ENCODE data around the gene CFAP20. TPM values are rescaled to one million over a fixed set of nuclear protein-coding genes. Genes with fewer than 3 reads are reported as not detected.

Gene CFAP20
- total RNA-seq, 6 donors from 2014 or later = 12.6 to 43.3 (median 26.4) TPM

- no peaks in the 10 kb centered on the region for H3K27me3 ChIP-seq
- no peak overlapping the region for H3K4me3 ChIP-seq
- ATAC-seq (ENCODE audit: low FRiP score in 2 of 2) = no peak
- 51 to 57% methylated on average over 6 of the region's 6 CpGs for WGBS, 2 donors
- no peak for DNase-seq
- H3K36me3 ChIP-seq = peaks cover 0 to 4% (median 1%) of the 10 kb centered on the region in 4 donors
- no peaks in the 10 kb centered on the region for H3K9me3 ChIP-seq
- H3K4me1 ChIP-seq = peaks cover 54 to 79% (median 60%) of the 10 kb centered on the region in 4 donors
- H3K27ac ChIP-seq = peak overlapping the region in 1 of 4 donors; percentile 66
- TF ChIP-seq POLR2A (IDR thresholded peaks at IDR 0.05) (no peak), POLR2AphosphoS5 (IDR thresholded peaks at IDR 0.05) (no peak), EP300 (IDR thresholded peaks at IDR 0.05) (no peak)
- TF ChIP-seq, protein P1, sequence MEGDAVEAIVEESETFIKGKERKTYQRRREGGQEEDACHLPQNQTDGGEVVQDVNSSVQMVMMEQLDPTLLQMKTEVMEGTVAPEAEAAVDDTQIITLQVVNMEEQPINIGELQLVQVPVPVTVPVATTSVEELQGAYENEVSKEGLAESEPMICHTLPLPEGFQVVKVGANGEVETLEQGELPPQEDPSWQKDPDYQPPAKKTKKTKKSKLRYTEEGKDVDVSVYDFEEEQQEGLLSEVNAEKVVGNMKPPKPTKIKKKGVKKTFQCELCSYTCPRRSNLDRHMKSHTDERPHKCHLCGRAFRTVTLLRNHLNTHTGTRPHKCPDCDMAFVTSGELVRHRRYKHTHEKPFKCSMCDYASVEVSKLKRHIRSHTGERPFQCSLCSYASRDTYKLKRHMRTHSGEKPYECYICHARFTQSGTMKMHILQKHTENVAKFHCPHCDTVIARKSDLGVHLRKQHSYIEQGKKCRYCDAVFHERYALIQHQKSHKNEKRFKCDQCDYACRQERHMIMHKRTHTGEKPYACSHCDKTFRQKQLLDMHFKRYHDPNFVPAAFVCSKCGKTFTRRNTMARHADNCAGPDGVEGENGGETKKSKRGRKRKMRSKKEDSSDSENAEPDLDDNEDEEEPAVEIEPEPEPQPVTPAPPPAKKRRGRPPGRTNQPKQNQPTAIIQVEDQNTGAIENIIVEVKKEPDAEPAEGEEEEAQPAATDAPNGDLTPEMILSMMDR (IDR thresholded peaks at IDR 0.05) = no peak
Measured at GRCh38 chr16:58121132-58121531, 8.0 kb downstream of the CFAP20 start.

DNA sequence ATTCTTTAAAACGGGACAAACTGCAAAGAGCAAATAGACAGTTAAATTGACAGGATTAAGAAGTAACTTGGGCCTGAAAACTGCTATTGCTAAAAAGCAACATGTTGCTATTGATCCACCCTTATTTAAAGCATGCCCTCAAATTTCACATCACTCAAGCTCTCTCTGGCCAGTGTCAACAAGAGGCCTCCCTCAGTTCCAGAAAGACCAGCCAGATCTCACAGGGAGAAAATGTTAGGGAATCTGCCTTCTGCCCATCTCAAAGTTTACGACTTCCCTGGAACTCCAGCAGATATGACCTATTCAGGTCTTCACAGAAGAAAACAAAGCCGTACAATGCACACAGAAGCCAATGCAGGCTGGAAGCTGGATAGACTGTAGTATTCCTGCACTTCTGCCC, 8.9 kb downstream of the CFAP20 start:
- Histone ChIP-seq H3K4me3 (no peak overlapping the region), H3K27ac (peak overlapping the region in 1 of 4 donors; percentile 4), H3K36me3 (peaks cover under 1 to 13% (median 4%) of the 10 kb centered on the region in 4 donors), H3K9me3 (no peaks in the 10 kb centered on the region), H3K27me3 (no peaks in the 10 kb centered on the region), H3K4me1 (peaks cover 46 to 70% (median 60%) of the 10 kb centered on the region in 4 donors)
- 62 to 69% methylated on average over 3 of the region's 3 CpGs for WGBS, 2 donors
- DNase-seq (no peak), ATAC-seq (ENCODE audit: low FRiP score in 2 of 2) (no peak)
- TF ChIP-seq POLR2AphosphoS5 (IDR thresholded peaks at IDR 0.05) (no peak), EP300 (IDR thresholded peaks at IDR 0.05) (no peak), POLR2A (IDR thresholded peaks at IDR 0.05) (no peak)
- TF ChIP-seq, protein P1 (IDR thresholded peaks at IDR 0.05) = no peak

GRCh38 chr16:58119509-58119845, 9.7 kb downstream of the CFAP20 start:
- ATAC-seq (ENCODE audit: low FRiP score in 2 of 2) = no peak
- Histone ChIP-seq H3K4me3 (no peak overlapping the region), H3K4me1 (peaks cover 48 to 68% (median 61%) of the 10 kb centered on the region in 4 donors), H3K27ac (no peak overlapping the region), H3K36me3 (peaks cover 8 to 20% (median 11%) of the 10 kb centered on the region in 4 donors), H3K27me3 (no peaks in the 10 kb centered on the region), H3K9me3 (no peaks in the 10 kb centered on the region)
- no peak for DNase-seq
- TF ChIP-seq POLR2AphosphoS5 (IDR thresholded peaks at IDR 0.05) = no peak
- TF ChIP-seq EP300 (IDR thresholded peaks at IDR 0.05) = no peak
- TF ChIP-seq, protein P1 (IDR thresholded peaks at IDR 0.05) = no peak
- no peak for TF ChIP-seq POLR2A (IDR thresholded peaks at IDR 0.05)
- WGBS, 2 donors = 53 to 75% methylated on average over 8 of the region's 8 CpGs

DNA sequence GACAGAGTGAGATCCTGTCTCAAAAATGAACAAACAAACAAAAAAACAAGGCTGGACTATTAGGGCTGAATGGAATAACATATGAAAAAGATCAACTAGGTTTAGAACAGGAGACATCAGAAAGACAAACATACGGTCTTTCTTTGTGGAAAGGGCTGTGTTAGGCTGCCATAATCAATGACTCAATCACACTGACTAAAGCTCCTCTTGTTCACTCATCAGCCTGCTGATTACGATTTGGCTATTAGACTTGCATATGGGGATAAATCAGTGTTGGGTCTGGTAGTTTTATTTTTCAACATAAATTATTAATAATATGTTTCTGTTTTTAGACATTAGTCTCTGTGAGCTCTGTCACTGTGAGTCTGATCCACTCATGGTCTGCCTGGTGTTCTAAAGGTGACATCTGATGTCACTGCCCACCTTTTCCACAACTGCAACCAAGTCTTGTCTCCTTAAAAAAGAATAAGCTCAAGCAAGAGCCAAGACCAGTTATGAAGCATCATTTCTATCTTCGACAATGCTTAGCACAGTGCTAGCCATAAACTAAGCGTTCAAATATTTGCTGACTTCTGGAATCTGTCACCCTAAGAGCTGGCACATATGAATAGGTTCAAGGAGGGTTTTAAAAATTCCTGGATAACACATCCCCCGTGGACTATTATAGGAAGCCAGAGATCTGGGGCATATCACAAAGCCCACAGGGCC, 10.2 kb downstream of the CFAP20 start:
- Histone ChIP-seq H3K4me3 (no peak overlapping the region), H3K4me1 (peaks cover 42 to 63% (median 57%) of the 10 kb centered on the region in 4 donors), H3K27ac (no peak overlapping the region), H3K9me3 (no peaks in the 10 kb centered on the region), H3K36me3 (peaks cover 14 to 25% (median 15%) of the 10 kb centered on the region in 4 donors), H3K27me3 (no peaks in the 10 kb centered on the region)
- DNase-seq (no peak), ATAC-seq (ENCODE audit: low FRiP score in 2 of 2) (no peak)
- WGBS, 2 donors = 49 to 58% methylated on average over 4 to 5 of the region's 5 CpGs
- TF ChIP-seq POLR2A (IDR thresholded peaks at IDR 0.05) (no peak), POLR2AphosphoS5 (IDR thresholded peaks at IDR 0.05) (no peak), EP300 (IDR thresholded peaks at IDR 0.05) (no peak)
- TF ChIP-seq, protein P1 (IDR thresholded peaks at IDR 0.05) = no peak

GRCh38 chr16:58116529-58116928, 12.7 kb downstream of the CFAP20 start:
- WGBS, 2 donors = 89 to 92% methylated on average over 6 of the region's 6 CpGs
- H3K27me3 ChIP-seq = no peaks in the 10 kb centered on the region
- no peaks in the 10 kb centered on the region for H3K9me3 ChIP-seq
- H3K27ac ChIP-seq = peak overlapping the region in 2 of 4 donors; percentile 46 to 76
- ATAC-seq (ENCODE audit: low FRiP score in 2 of 2) (no peak), DNase-seq (no peak)
- peaks cover 31 to 49% (median 42%) of the 10 kb centered on the region in 4 donors for H3K4me1 ChIP-seq
- TF ChIP-seq POLR2A (IDR thresholded peaks at IDR 0.05) (no peak), EP300 (IDR thresholded peaks at IDR 0.05) (no peak), POLR2AphosphoS5 (IDR thresholded peaks at IDR 0.05) (no peak)
- TF ChIP-seq, protein P1 (IDR thresholded peaks at IDR 0.05) = no peak
- peaks cover 17 to 46% (median 19%) of the 10 kb centered on the region in 4 donors for H3K36me3 ChIP-seq
- no peak overlapping the region for H3K4me3 ChIP-seq
